Hematopoietic multipotent progenitor cell treated with erythropoietin and hydrocortisone succinate and interleukin-3 and kit ligand, for 6 days (in vitro differentiated cells): ENCODE measurements around the gene EGFLAM.

ENCODE experiments used
- DNase-seq: peaks from one replicate; pipeline ENCODE4 v3.0.0-alpha.2; 2015

Gene EGFLAM

DNA sequence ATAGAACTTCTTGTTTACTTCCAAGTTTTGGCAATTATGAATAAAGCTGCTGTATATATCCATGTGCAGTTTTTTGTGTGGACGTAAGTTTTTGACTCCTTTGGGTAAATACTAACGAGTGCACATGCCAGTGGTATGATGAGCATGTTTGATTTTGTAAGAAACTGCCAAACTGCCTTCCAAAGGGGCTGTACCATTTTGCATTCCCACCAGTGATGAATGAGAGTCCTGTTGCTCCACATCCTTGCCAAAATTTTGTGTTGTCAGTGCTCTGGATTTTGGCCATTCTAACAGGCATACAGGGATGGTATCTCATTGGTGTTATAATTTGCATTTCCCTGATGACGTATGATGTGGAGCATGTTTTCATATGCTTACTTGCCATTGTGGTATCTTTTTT, 73.5 kb downstream of the EGFLAM start:
- no peak for DNase-seq

DNA sequence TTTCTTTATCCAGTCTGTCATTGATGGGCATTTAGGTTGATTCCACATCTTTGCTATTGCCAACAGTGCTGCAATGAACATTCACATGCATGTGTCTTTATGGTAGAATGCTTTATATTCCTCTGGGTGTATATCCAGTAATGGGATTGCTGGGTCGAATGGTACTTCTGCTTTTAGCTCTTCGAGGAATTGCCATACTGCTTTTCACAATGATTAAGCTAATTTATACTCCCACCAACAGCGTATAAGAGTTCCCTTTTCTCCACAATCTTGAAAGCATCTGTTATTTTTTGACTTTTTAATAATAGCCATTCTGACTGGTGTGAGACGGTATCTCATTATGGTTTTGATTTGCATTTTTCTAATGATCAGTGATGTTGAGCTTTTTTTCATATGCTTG, 74.8 kb downstream of the EGFLAM start:
- DNase-seq = peak; percentile 7

- DNase-seq = no peak
These were observed 80.1 kb downstream of the EGFLAM start for GRCh38 chr5:38338455-38338854.

DNA sequence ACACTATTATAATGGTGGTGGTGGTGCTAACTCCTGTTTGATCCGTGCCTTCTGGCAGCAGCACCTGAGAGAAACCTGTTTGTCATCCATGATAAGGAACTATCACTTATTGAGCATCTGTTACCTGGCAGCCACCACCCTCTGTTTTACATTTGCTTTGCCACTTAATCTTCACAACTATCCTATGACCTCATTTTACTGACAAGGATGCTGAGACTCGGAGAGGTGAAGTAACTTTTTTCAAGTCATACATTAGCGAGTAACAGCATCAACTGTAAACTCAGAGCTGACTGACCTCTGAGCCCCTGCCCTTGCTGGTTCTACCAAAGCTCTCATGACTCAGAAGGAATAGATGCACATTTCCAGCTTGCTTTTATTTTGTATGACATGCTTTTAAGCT, 81.1 kb downstream of the EGFLAM start:
- no peak for DNase-seq

DNA sequence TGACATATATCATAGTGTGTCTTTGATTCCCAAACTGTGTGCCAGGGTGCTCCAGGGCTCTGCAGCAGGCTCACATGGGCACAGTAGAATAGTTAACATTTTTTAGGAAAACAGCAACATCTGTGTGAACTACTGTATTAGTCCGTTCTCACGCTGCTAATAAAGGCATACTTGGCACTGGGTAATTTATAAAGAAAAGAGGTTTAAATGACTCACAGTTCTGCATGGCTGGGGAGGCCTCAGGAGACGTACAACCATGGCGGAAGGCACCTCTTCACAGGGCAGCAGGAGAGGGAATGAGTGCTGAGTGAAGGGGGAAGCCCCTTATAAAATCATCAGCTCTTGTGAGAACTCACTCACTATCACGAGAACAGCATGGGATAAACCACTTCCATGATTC, 82.7 kb downstream of the EGFLAM start:
- DNase-seq = no peak

GRCh38 chr5:38341641-38342040, 83.3 kb downstream of the EGFLAM start:
- no peak for DNase-seq

- DNase-seq = no peak
These were observed 83.9 kb downstream of the EGFLAM start for GRCh38 chr5:38342261-38342660.

DNA sequence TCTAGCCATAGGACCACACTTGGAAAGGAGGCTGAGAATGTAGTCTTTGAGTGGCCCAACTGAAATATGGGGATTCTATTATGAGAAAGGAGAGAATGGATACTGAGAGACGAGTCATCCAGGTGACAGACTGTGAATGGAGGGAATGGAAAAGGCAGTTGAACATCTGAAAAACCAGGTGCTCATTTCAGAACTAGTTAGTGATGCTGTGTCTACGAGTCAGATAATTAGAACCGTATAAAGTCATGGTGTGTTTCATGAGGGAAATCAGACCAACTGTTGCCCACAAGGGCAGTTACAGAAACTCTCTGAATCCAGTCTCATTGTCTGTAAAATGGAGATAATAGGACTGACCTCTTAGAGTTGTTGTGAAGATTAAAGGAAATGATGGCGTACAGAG, 86.5 kb downstream of the EGFLAM start:
- DNase-seq = no peak

GRCh38 chr5:38346593-38346992, 88.2 kb downstream of the EGFLAM start:
- no peak for DNase-seq

GRCh38 chr5:38347040-38347763, 88.8 kb downstream of the EGFLAM start:
- DNase-seq = no peak

DNA sequence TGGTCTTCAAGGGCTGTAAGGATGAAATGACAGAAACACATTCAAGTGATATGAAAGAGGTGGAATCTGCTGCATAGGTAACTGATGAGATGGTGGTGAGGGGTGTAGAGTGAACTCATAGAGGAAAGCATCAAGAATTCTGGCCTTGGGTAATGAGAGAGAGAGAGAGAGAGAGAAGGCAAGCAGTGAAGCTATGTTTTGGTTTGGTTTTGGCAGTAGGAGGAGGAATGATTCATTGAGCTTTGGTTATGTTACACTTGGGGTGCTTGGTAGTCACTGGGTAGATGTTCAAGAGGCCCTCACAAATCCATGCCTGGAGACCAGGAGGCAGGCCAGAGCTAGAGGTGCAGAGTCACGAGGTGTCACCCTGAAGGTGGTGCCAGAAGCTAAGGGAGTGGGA, 89.5 kb downstream of the EGFLAM start:
- no peak for DNase-seq

- DNase-seq = no peak
These were observed 102.1 kb downstream of the EGFLAM start for GRCh38 chr5:38360323-38361061.

GRCh38 chr5:38362713-38363112, 104.4 kb downstream of the EGFLAM start:
- no peak for DNase-seq

DNA sequence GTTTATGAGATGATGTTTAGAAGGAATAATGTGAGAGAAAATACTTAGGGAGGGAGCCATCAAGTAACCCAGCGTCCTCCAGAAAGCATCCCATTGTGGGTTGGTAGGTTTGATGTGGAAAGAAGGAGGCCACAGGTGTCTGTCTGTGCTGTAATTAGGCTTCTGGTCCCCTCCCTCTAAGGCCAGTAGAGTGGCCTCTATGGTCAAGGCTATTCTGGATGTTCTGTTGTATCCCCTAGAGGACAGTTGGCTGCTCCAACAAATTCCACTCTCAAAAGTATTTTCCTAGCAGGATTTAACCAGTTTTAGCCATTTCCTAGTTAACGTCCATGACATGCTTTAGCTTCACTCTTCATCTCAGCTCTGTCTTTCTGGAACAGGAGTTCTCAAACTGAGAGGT, 106.5 kb downstream of the EGFLAM start:
- DNase-seq = no peak

GRCh38 chr5:38367410-38367809, 109.1 kb downstream of the EGFLAM start:
- no peak for DNase-seq

DNA sequence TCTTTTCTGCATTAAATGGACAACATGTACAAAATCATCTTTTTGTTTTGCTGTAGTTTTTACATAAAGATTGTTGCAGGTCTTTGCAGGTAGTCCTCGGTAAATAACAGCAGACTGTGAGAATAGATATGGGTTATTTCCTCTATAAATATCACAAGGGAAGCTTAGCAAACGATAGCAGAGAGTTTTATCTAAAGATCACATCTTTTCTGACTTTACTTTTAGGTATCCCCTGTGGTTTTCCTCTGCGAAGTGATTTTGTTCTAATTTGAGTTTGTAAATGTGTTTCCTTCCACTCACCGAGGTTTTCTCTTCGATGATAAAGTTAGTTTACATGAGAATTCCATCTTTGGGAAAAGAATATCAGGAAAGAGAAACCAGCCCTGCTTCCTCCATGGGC, 109.6 kb downstream of the EGFLAM start:
- no peak for DNase-seq

DNA sequence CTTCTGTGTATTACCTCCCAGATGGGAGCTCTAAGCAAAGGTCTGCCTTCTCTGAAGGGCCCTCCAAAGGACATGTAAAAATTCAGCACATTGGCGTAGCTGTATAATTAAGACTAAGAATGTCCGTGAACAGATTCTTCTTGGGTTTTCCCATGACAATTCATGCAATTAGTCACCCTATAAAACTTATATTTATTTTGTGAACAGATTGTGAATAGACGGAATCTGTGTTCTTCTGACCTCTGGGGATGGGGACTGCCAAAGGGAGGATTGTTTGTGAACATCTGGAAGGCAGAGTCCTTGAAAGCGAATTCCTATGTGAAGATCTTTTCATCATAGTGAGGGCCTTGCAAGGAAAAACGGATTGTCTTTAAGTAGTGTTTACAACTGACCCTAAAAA, 111.3 kb downstream of the EGFLAM start:
- DNase-seq = no peak

GRCh38 chr5:38370358-38371100, 112.2 kb downstream of the EGFLAM start:
- DNase-seq = no peak

- no peak for DNase-seq
These were observed 113.2 kb downstream of the EGFLAM start for GRCh38 chr5:38371596-38371995.

GRCh38 chr5:38373743-38374142, 115.4 kb downstream of the EGFLAM start:
- no peak for DNase-seq

DNA sequence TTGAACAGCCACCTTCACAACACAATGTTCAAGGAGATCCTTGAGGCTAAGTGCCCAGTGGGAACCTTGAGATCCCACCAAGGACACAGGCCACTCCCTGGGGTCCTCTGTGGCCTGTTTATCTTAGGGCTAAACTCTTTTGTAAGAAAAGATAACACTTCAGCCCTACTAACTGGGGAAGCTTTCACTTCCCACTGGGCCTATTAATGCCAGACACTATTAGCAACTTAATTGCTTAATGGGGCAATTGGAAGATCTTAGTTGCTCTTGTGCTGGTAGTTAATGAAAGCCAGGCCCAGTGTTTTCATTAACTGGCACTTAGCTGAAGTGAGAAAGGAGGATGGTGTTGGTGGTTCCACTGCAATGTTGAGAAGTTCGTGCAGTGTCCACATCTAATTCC, 117.1 kb downstream of the EGFLAM start:
- no peak for DNase-seq

GRCh38 chr5:38376404-38376803, 118.0 kb downstream of the EGFLAM start:
- DNase-seq = no peak

- no peak for DNase-seq
These were observed 120.2 kb downstream of the EGFLAM start for GRCh38 chr5:38378579-38378978.

DNA sequence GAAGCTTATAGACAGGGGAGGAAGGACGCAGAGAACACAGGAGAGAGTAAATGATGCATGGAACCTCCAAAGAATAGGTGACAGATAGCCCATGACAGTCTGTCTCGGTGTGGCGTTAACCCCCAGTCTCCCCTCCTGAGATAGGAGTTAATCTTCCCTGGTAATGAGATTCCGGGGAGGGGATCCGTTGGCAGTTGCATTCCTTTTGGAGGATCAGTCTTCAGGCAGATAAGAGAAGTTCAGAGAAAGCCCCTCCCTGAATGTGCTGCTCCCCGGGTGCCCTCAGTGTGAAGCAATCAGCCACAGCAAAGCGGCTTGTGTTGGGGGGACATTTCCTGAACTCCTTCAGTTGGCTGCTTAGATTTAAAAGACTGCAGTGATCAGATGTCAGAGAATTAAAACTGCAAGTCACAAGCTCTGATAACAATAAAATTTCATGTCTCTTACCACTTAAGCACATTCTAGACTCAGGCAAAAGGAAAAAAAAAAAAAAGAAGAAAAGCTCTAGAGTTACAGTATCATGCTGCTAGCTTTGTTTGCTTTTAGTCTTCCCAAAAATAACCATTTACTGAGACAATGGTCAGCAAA, 121.1 kb downstream of the EGFLAM start:
- peak; percentile 6 for DNase-seq
